ENCODE results near the gene PLCZ1.

Gene PLCZ1

DNA sequence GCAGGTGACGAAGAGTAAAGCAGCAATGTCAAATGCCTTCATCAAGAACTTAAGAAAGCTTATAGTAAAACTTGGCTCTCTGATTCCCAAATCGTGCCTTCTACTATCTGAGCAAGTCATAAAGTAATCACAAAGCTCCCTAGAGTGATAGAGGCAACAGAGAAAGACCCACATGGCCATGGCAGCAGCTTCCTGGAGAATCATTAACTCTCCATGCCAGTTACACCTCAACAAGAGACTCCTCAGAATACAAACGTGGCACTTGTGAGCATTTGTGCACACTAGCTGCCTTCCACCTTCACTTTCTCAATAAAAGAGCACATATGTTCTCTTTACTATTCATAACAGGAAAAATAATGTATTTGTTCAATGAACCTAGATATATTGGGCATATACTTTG, 48.0 kb downstream of the PLCZ1 start:
- TF ChIP-seq, protein P1, sequence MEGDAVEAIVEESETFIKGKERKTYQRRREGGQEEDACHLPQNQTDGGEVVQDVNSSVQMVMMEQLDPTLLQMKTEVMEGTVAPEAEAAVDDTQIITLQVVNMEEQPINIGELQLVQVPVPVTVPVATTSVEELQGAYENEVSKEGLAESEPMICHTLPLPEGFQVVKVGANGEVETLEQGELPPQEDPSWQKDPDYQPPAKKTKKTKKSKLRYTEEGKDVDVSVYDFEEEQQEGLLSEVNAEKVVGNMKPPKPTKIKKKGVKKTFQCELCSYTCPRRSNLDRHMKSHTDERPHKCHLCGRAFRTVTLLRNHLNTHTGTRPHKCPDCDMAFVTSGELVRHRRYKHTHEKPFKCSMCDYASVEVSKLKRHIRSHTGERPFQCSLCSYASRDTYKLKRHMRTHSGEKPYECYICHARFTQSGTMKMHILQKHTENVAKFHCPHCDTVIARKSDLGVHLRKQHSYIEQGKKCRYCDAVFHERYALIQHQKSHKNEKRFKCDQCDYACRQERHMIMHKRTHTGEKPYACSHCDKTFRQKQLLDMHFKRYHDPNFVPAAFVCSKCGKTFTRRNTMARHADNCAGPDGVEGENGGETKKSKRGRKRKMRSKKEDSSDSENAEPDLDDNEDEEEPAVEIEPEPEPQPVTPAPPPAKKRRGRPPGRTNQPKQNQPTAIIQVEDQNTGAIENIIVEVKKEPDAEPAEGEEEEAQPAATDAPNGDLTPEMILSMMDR (IDR thresholded peaks at IDR 0.05; ENCODE audit: control insufficient read depth, insufficient read depth, low read depth, low read length, missing control alignments), result no peak
- no peak for DNase-seq (ENCODE audit: low read depth)
- no peak overlapping the region for H3K4me3 ChIP-seq (ENCODE audit: control insufficient read depth, low read depth, low read length)

DNA sequence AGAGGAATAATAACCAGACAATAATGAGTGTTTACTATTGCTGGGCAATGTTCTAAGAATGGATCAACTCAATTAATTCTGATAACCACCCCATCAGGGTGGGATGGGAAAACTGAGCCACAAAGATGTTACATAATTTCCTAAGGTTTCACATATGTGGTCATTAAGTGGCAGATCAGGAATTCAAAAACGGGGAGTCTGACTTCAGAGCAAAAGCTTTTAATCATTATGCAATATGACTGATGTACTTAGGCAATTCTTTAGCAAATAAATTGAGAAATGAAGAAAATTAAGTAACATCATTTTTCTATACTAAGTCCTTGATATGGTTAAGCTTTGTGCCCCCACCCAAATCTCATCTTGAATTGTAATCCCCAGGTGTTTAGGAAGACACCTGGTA, 53.4 kb downstream of the PLCZ1 start:
- no peak for DNase-seq (ENCODE audit: low read depth)
- no peak overlapping the region for H3K4me3 ChIP-seq (ENCODE audit: control insufficient read depth, low read depth, low read length)
- TF ChIP-seq, protein P1 (IDR thresholded peaks at IDR 0.05; ENCODE audit: control insufficient read depth, insufficient read depth, low read depth, low read length, missing control alignments), result no peak

DNA sequence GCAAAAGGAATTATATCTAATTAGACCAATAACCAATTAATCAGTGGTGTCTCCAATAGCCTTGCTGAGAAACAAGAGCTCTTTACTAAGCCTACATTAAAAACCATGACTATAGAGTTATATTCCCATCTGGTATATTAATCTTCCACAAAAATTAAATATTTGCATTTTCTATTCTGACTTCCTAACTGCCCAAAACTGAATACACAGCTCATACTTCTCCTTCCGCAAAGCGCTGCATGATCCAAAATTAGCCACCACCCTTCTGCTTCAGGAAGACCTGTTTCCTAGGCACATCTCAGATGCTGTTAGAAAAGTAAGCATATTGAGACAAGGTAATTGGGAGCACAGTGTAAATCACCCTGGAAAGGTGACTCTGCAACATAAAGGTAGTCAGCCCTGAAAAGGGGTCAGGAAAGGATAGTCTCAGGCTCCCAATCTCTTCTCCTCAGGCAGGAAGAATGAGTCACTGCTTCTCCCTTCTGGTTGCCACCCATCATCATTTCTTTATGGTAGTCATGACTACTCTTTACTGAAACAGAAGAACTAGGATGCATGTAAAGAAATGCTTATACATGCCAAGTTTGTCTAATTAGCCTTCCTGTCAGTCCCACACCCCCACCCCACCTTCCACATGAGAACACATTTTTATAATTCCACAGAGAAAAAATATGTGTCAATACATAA, 54.3 kb downstream of the PLCZ1 start:
- no peak overlapping the region for H3K4me3 ChIP-seq (ENCODE audit: control insufficient read depth, low read depth, low read length)
- TF ChIP-seq, protein P1 (IDR thresholded peaks at IDR 0.05; ENCODE audit: control insufficient read depth, insufficient read depth, low read depth, low read length, missing control alignments), result no peak
- DNase-seq (ENCODE audit: low read depth), result no peak

DNA sequence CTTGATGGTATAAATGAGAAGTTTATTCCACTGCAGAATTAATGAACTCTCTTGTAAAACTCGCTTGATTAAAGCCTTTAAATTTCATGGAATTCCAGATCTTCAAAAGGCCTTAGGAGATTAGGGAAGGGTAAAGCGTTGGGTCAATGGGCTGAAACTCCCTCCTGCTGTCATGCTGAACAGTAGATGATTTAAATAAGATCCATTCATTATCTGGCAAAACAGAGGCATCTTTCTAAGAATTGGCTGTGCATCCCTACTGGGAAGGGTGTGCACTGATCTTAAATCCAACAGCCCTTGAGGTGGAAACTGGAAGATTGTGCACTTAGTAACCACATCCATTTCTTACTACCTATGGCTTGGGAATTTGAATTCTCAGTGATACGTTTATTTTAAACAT, 56.0 kb downstream of the PLCZ1 start:
- DNase-seq (ENCODE audit: low read depth), result no peak
- TF ChIP-seq, protein P1 (IDR thresholded peaks at IDR 0.05; ENCODE audit: control insufficient read depth, insufficient read depth, low read depth, low read length, missing control alignments), result no peak
- no peak overlapping the region for H3K4me3 ChIP-seq (ENCODE audit: control insufficient read depth, low read depth, low read length)

DNA sequence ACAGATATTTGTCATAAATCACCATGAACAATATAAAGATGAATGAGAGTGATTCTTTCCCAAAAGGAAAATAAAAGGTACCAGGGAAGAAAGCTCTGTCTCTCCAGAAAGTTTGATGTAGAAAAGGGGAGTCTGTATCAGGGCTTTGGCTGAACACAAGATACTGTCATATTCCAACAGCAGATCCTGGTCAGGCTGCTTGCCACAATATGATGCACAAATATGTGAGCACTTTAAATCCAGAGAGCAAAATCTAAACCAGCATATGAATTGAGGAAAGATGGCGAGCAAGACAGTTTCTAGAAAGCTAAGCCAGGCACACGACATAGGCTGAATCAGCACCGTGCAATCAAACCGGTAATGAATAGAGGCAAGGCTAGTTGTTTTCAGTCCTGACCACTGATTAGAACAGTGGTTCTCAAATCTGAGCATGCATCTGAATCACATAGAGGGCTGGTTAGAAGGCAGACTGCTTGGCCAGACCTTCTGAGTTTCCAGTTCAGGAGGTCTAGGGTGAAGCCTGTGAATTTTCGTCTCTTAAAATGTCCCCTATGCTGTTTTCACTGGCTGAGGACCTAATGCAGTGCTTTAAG, 60.7 kb downstream of the PLCZ1 start:
- H3K4me3 ChIP-seq (ENCODE audit: control insufficient read depth, low read depth, low read length), result no peak overlapping the region
- TF ChIP-seq, protein P1 (IDR thresholded peaks at IDR 0.05; ENCODE audit: control insufficient read depth, insufficient read depth, low read depth, low read length, missing control alignments), result no peak
- DNase-seq (ENCODE audit: low read depth), result no peak

DNA sequence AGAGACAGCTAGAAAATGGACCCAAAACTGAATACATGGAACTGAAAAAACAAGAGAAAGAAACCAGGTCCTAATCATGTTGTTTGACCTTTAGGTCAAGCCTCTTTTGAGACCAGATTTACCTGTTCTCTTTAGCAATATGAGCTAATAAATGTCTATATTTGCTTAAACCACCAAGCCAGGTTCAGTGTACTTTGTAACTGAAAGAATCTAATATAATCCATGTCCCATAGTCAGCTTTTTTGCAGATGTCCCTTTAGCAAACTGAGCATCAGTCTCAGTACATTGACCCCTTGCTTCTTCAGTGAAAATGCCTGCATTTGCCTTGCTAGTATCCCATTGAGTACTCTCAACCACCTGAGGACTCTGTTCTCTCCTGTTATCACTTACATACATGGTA, 61.7 kb downstream of the PLCZ1 start:
- TF ChIP-seq, protein P1 (IDR thresholded peaks at IDR 0.05; ENCODE audit: control insufficient read depth, insufficient read depth, low read depth, low read length, missing control alignments), result no peak
- H3K4me3 ChIP-seq (ENCODE audit: control insufficient read depth, low read depth, low read length), result no peak overlapping the region
- no peak for DNase-seq (ENCODE audit: low read depth)

All from AG09309 (cell line).